HCT116 (cell line): ENCODE results near the gene CDKN2B-AS1. TPM values are rescaled to one million over a fixed set of nuclear protein-coding genes. Genes with fewer than 3 reads are reported as not detected.

Source experiments
- ATAC-seq: fragments of 200-7000 bp; cut with Tn5 transposase; 2 replicates; pipeline ENCODE4 v1.9.1; 2020; ENCODE audit warnings: mild to moderate bottlenecking, moderate library complexity
- BruUV-seq: library from RNA; stranded (reverse); fragments of 400-500 nt; replicated peaks from 2 replicates; lab custom pipeline; 2021; lab: Mats Ljungman, UMichigan
- CTCF ChIA-PET: fragments of 300-600 bp; sonication (Branson Sonifier 250); formaldehyde crosslinking; loops from one replicate; lab custom pipeline; 2021; ENCODE audit warnings: antibody characterized with exemption; lab: Charles Lee
- POLR2A ChIA-PET: fragments of 300-600, 350-600 bp; sonication (Branson Sonifier 250); formaldehyde crosslinking; loops from one replicate; lab custom pipeline; 2021; ENCODE audit warnings: antibody characterized with exemption; lab: Charles Lee
- RAD21 ChIA-PET, 2 experiments: fragments of 300-600 bp; sonication (Branson Sonifier 250); formaldehyde crosslinking; loops; one replicate each; lab custom pipeline; 2023; ENCODE audit warnings: low total read pairs in 2 of 2; ENCODE audit not compliant: uncharacterized antibody in 2 of 2, unreplicated experiment in 2 of 2, low non-redundant PET in 1 of 2; lab: Charles Lee
- DNase-seq: peaks from one replicate; pipeline ENCODE4 v3.0.0-alpha.2; 2010; ENCODE audit warnings: low read depth, low spot score
- H2AFZ ChIP-seq: fragments of 200-600 bp; shearing (Covaris generic), sonication (generic); 2 replicates; pipeline ENCODE4 v1.6.1; 2017; ENCODE audit warnings: low read depth, mixed run types, mixed read lengths, antibody characterized with exemption, low read length; ENCODE audit not compliant: poor library complexity, severe bottlenecking
- H3K27ac ChIP-seq: 2 replicates; pipeline ENCODE4 v1.5.1; 2012; ENCODE audit warnings: low read depth, low read length
- H3K27me3 ChIP-seq: fragments of 200-600 bp; sonication (generic); 2 replicates; pipeline ENCODE4 v1.6.1; 2016; ENCODE audit warnings: mixed run types, low read length, mixed read lengths; ENCODE audit not compliant: insufficient read depth
- H3K36me3 ChIP-seq, 2 experiments: fragments of 200-500 bp in 1 of 2; fragments of 200-600 bp in 1 of 2; sonication (Bioruptor generic) in 1 of 2; sonication (generic) in 1 of 2; 2 replicates each; pipeline versions ENCODE4 v1.5.1 to v1.6.1; 2014 to 2016; ENCODE audit warnings: low read length in 2 of 2, inconsistent platforms in 1 of 2, mixed read lengths in 1 of 2, mixed run types in 1 of 2; ENCODE audit not compliant: insufficient read depth in 2 of 2, control insufficient read depth in 1 of 2
- H3K4me1 ChIP-seq, 2 experiments: fragments of 200-600 bp in 1 of 2; sonication (generic) in 1 of 2; 2 replicates each; pipeline versions ENCODE4 v1.5.1 to v1.6.1; 2012 to 2017; ENCODE audit warnings: low read length in 2 of 2, inconsistent platforms in 1 of 2, mild to moderate bottlenecking in 1 of 2, mixed read lengths in 1 of 2, mixed run types in 1 of 2, moderate library complexity in 1 of 2; ENCODE audit not compliant: insufficient read depth in 2 of 2, control insufficient read depth in 1 of 2
- H3K4me2 ChIP-seq: fragments of 200-600 bp; sonication (generic); 2 replicates; pipeline ENCODE4 v1.6.1; 2017; ENCODE audit warnings: mixed run types, low read length, mixed read lengths
- H3K4me3 ChIP-seq, 2 experiments: fragments of 200-600 bp in 1 of 2; sonication (generic) in 1 of 2; replicated peaks in 1 of 2; 2 replicates each; pipeline ENCODE4 v1.5.1; 2011 to 2016; ENCODE audit warnings: low read length in 2 of 2, control low read depth in 1 of 2, low read depth in 1 of 2, mild to moderate bottlenecking in 1 of 2, mixed read lengths in 1 of 2, mixed run types in 1 of 2
- H3K79me2 ChIP-seq: fragments of 200-600 bp; sonication (generic); 2 replicates; pipeline ENCODE4 v1.6.1; 2017; ENCODE audit warnings: mild to moderate bottlenecking, mixed run types, low read length, moderate library complexity, mixed read lengths; ENCODE audit not compliant: insufficient read depth
- H3K9ac ChIP-seq: fragments of 200-600 bp; sonication (generic); 2 replicates; pipeline ENCODE4 v1.6.1; 2016; ENCODE audit warnings: low read length, mixed read lengths
- H3K9me2 ChIP-seq: fragments of 200-600 bp; sonication (generic), shearing (Covaris generic); 2 replicates; pipeline ENCODE4 v1.6.1; 2017; ENCODE audit warnings: mixed run types, mild to moderate bottlenecking, moderate library complexity; ENCODE audit not compliant: insufficient read depth
- H3K9me3 ChIP-seq, 2 experiments: fragments of 200-500 bp in 1 of 2; fragments of 200-600 bp in 1 of 2; sonication (Bioruptor generic) in 1 of 2; sonication (generic) in 1 of 2; 2 replicates each; pipeline ENCODE4 v1.6.1; 2014 to 2017; ENCODE audit warnings: low read length in 2 of 2, mixed read lengths in 2 of 2, inconsistent platforms in 1 of 2, low read depth in 1 of 2, mild to moderate bottlenecking in 1 of 2, mixed run types in 1 of 2, moderate library complexity in 1 of 2; ENCODE audit not compliant: control insufficient read depth in 1 of 2, insufficient read depth in 1 of 2
- H4K20me1 ChIP-seq: fragments of 200-600 bp; sonication (generic), shearing (Covaris generic); 2 replicates; pipeline ENCODE4 v1.6.1; 2017; ENCODE audit warnings: mixed run types, mild to moderate bottlenecking, moderate library complexity; ENCODE audit not compliant: insufficient read depth
- CBX3 ChIP-seq: IDR thresholded peaks from 2 replicates; pipeline ENCODE4 v1.6.1; 2012; ENCODE audit warnings: low read depth
- CEBPB ChIP-seq: IDR thresholded peaks from 2 replicates; pipeline ENCODE4 v1.6.1; 2012; ENCODE audit warnings: low read depth
- EGR1 ChIP-seq: IDR thresholded peaks from 2 replicates; pipeline ENCODE4 v1.6.1; 2012; ENCODE audit warnings: low read depth
- EZH2 ChIP-seq: fragments of 200-600 bp; sonication (generic); IDR thresholded peaks from 2 replicates; pipeline ENCODE4 v1.6.1; 2017; ENCODE audit warnings: antibody characterized with exemption, mixed run types
- JUND ChIP-seq: IDR thresholded peaks from 2 replicates; pipeline ENCODE4 v1.6.1; 2012
- POLR2A ChIP-seq: IDR thresholded peaks from 2 replicates; pipeline ENCODE4 v1.7.0; 2011; ENCODE audit warnings: borderline replicate concordance; ENCODE audit not compliant: insufficient read depth, insufficient read length; ENCODE audit errors: extremely low read depth
- RAD21 ChIP-seq: IDR thresholded peaks from 2 replicates; pipeline ENCODE4 v1.6.1; 2012; ENCODE audit warnings: low read depth, mild to moderate bottlenecking
- SIN3A ChIP-seq: IDR thresholded peaks from 2 replicates; pipeline ENCODE4 v1.6.1; 2012; ENCODE audit warnings: low read depth
- TCF7L2 ChIP-seq: IDR thresholded peaks from 2 replicates; pipeline ENCODE4 v1.7.0; 2011; ENCODE audit warnings: borderline replicate concordance, inconsistent platforms; ENCODE audit not compliant: insufficient read depth, insufficient read length; ENCODE audit errors: extremely low read depth
- YY1 ChIP-seq: IDR thresholded peaks from 2 replicates; pipeline ENCODE4 v1.6.1; 2011; ENCODE audit warnings: low read length, low read depth, moderate library complexity, mild to moderate bottlenecking; ENCODE audit not compliant: insufficient replicate concordance; ENCODE audit errors: extremely low read depth
- ZNF274 ChIP-seq: fragments of 200-500 bp; sonication (Bioruptor generic); IDR thresholded peaks from 2 replicates; pipeline ENCODE4 v1.6.1; 2014; ENCODE audit warnings: mild to moderate bottlenecking, low read depth, low read length, inconsistent platforms
- intact Hi-C: fragments of 100-400 bp; cut with micrococcal nuclease; formaldehyde crosslinking; loops from 2 replicates; pipeline ENCODE4 v1.10.0; 2022
- total RNA-seq: library from RNA; stranded (reverse); gene quantifications from one replicate; pipeline ENCODE4 v1.2.1, GENCODE V29; 2021; ENCODE audit not compliant: unreplicated experiment
- TF ChIP-seq, protein P1 (sequence below): IDR thresholded peaks from 2 replicates; pipeline ENCODE4 v1.6.1; 2011; ENCODE audit warnings: mild to moderate bottlenecking, low read length, moderate library complexity; ENCODE audit not compliant: insufficient replicate concordance; ENCODE audit errors: extremely low read depth
- TF ChIP-seq, protein P2 (sequence below), 3 experiments: fragments of 200-600 bp in 1 of 3; sonication (generic) in 1 of 3; IDR thresholded peaks in 2 of 3; conservative IDR thresholded peaks in 1 of 3; 2 replicates each; pipeline ENCODE4 v1.5.1; 2012 to 2017; ENCODE audit warnings: low read depth in 2 of 3, low read length in 2 of 3, antibody characterized with exemption in 1 of 3, borderline replicate concordance in 1 of 3, control low read depth in 1 of 3, mild to moderate bottlenecking in 1 of 3, mixed read lengths in 1 of 3, mixed run types in 1 of 3, moderate library complexity in 1 of 3; ENCODE audit not compliant: insufficient read depth in 1 of 3
- TF ChIP-seq, protein P3 (sequence below): IDR thresholded peaks from 2 replicates; pipeline ENCODE4 v1.6.1; 2012

The CDKN2B-AS1 gene
- total RNA-seq, 1 experiment from 2014 or later: 1.7 TPM

DNA sequence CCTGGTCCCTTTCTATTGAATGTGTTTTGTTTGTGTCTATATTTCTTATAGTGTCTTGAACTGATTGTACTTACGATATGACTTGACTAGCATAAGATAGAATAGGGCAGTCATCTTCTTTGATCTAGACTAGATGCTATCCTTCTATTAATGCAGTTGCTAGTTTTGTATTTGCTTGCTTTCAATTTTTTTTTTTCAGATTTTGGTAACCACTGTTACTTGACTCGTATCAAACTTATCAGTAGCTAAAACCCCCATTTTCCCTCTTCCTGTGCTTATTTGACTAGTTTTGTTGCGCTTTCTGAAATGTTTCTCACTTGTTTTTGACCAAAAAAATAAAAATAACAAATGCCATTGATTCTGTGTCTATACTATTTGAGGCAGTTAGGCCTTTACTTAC, 83.5 kb downstream of the CDKN2B-AS1 start:
- intact Hi-C loops: no loop called here
- no peaks in the 10 kb centered on the region for H3K27me3 ChIP-seq
- no peak overlapping the region for H3K4me3 ChIP-seq
- no peak overlapping the region for H2AFZ ChIP-seq
- H4K20me1 ChIP-seq: no peaks in the 10 kb centered on the region
- no peak overlapping the region for H3K27ac ChIP-seq
- no peaks in the 10 kb centered on the region for H3K9me2 ChIP-seq
- ChIA-PET RAD21 (no interaction called here), POLR2A (no interaction called here)
- no peak for ATAC-seq
- no peaks in the 10 kb centered on the region for H3K9me3 ChIP-seq
- no peak overlapping the region for H3K4me2 ChIP-seq
- H3K79me2 ChIP-seq: no peaks in the 10 kb centered on the region
- no peak for DNase-seq
- no peaks in the 10 kb centered on the region for H3K4me1 ChIP-seq
- TF ChIP-seq, protein P1, sequence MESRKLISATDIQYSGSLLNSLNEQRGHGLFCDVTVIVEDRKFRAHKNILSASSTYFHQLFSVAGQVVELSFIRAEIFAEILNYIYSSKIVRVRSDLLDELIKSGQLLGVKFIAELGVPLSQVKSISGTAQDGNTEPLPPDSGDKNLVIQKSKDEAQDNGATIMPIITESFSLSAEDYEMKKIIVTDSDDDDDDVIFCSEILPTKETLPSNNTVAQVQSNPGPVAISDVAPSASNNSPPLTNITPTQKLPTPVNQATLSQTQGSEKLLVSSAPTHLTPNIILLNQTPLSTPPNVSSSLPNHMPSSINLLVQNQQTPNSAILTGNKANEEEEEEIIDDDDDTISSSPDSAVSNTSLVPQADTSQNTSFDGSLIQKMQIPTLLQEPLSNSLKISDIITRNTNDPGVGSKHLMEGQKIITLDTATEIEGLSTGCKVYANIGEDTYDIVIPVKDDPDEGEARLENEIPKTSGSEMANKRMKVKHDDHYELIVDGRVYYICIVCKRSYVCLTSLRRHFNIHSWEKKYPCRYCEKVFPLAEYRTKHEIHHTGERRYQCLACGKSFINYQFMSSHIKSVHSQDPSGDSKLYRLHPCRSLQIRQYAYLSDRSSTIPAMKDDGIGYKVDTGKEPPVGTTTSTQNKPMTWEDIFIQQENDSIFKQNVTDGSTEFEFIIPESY: no peak
- TF ChIP-seq POLR2A (no peak), TCF7L2 (no peak), CBX3 (no peak), RAD21 (no peak), ZNF274 (no peak), JUND (no peak), EZH2 (no peak), SIN3A (no peak), YY1 (no peak), CEBPB (no peak), EGR1 (no peak)
- TF ChIP-seq, protein P2, sequence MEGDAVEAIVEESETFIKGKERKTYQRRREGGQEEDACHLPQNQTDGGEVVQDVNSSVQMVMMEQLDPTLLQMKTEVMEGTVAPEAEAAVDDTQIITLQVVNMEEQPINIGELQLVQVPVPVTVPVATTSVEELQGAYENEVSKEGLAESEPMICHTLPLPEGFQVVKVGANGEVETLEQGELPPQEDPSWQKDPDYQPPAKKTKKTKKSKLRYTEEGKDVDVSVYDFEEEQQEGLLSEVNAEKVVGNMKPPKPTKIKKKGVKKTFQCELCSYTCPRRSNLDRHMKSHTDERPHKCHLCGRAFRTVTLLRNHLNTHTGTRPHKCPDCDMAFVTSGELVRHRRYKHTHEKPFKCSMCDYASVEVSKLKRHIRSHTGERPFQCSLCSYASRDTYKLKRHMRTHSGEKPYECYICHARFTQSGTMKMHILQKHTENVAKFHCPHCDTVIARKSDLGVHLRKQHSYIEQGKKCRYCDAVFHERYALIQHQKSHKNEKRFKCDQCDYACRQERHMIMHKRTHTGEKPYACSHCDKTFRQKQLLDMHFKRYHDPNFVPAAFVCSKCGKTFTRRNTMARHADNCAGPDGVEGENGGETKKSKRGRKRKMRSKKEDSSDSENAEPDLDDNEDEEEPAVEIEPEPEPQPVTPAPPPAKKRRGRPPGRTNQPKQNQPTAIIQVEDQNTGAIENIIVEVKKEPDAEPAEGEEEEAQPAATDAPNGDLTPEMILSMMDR (IDR thresholded peaks at IDR 0.05 in 2 of 3, conservative IDR thresholded peaks at IDR 0.05 in 1 of 3; ENCODE audit: borderline replicate concordance in 1 of 3, insufficient read depth in 1 of 3, low read depth in 2 of 3, low read length in 2 of 3): no peak
- TF ChIP-seq, protein P3, sequence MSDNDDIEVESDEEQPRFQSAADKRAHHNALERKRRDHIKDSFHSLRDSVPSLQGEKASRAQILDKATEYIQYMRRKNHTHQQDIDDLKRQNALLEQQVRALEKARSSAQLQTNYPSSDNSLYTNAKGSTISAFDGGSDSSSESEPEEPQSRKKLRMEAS: no peak
- TF ChIP-seq, all 23 proteins: peak for 0
- BruUV-seq: no TSS peak
- H3K36me3 ChIP-seq: no peaks in the 10 kb centered on the region
- CTCF ChIA-PET: no interaction called here
- no peak overlapping the region for H3K9ac ChIP-seq
